Activated T-cell treated with anti-CD3 and anti-CD28 coated beads, Interleukin-2, amount 50 U/mL, for 48 hours (primary cell): Measurements from ENCODE around the gene TRIP10.
"Not testable (repeated sequence)": the region's sequence is repeated elsewhere in the genome, so short reads cannot be mapped to it uniquely, and the experiment has no call there.

Experiments
- DNase-seq, 2 experiments: peaks; one replicate each; pipeline ENCODE4 v3.0.0-alpha.2; 2020

TRIP10 gene

DNA sequence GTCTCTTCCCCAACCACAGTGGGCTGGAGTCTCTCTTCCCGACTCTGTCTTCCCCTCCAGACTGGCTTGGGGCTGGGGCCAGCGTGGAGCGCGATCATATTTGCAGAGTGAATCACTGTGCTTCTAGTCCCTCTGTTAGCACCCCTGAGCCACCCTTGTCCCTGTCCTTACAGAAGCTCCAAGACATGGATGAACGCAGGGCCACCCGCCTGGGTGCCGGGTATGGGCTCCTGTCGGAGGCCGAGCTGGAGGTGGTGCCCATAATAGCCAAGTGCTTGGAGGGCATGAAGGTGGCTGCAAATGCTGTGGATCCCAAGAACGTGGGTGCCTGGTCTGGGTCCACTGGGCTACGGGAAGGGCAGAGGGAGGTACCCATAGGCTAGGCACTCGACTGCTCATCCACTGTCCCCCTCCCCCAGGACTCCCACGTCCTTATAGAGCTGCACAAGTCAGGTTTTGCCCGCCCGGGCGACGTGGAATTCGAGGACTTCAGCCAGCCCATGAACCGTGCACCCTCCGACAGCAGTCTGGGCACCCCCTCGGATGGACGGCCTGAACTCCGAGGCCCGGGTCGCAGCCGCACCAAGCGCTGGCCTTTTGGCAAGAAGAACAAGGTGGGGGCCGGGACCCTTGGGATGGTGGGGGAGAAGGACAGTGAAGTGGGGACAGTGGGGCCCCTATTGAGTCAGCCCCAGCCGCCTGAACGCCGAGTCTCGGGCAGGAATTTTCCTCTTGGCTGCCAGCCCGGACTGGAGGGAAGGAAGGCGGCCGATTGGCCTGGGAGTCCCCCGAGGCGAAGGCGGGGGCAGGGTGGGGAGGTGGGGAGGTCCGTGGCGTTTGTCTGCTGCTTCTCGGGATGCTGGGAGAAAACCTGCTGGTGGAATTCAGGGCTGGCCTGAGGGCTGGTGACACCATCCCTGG lies 5.2 kb downstream of the TRIP10 start:
- DNase-seq: no peak

DNA sequence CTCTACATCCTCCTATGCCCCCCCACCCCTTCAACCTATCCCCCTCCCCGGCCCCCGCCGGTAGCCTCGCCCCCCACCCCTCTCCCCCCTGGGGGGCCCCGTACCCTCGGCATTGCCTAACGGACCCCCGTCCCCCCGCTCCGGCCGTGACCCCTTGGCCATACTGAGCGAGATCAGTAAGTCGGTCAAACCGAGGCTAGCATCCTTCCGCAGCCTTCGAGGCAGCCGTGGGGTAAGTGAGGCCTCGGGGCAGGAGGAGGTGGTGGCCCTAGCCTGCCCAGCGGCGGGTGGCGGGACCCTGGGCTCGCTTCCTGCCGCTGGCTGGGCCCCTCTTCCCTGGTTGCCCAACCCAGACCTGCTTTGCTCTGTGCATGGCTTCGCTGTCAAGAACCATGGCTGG lies 6.5 kb downstream of the TRIP10 start:
- no peak for DNase-seq

DNA sequence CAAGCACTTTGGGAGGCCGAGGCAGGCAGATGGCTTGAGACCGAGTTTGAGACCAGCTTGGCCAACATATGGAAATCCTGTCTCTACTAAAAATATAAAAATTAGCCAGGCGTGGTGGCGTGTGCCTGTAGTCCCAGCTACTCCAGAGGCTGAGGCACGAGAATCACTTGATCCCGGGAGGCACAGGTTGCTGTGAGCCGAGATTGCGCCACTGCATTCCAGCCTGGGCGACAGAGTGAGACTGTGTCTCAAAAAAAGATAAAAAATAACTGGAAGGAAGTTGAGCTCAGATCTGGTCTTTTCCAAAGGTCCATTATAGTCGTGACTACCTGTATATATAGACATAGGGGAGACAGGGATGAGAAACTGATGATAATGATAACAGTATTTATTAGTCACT lies 9.1 kb downstream of the TRIP10 start:
- not testable (repeated sequence) for DNase-seq

DNA sequence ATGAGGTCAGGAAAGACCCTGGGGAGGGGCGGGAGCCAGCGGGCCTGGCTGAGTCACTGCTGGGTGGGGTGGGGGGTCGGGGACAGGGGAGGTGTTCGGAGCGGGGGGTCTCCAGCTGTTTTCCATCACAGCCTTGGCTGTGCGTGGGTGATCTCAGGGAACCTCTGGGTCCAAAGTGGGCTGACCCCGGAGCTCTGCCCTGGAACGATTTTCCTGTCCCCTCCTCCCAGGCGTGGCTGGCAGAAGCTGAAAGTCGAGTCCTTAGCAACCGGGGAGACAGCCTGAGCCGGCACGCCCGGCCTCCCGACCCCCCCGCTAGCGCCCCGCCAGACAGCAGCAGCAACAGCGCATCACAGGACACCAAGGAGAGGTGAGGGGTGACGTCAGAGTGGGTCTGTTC lies 10.6 kb downstream of the TRIP10 start:
- no peak for DNase-seq

DNA sequence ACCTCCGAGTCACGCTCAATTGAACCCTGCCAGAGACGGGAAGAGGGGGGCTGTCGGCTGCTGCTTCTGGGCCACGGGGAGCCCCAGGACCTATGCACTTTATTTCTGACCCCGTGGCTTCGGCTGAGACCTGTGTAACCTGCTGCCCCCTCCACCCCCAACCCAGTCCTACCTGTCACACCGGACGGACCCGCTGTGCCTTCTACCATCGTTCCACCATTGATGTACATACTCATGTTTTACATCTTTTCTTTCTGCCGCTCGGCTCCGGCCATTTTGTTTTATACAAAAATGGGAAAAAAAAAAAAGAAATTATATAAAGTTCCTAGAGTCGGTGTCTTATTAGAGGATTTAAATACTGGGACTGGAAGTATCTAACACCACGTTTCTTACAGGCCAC lies 11.7 kb downstream of the TRIP10 start:
- DNase-seq: no peak

DNA sequence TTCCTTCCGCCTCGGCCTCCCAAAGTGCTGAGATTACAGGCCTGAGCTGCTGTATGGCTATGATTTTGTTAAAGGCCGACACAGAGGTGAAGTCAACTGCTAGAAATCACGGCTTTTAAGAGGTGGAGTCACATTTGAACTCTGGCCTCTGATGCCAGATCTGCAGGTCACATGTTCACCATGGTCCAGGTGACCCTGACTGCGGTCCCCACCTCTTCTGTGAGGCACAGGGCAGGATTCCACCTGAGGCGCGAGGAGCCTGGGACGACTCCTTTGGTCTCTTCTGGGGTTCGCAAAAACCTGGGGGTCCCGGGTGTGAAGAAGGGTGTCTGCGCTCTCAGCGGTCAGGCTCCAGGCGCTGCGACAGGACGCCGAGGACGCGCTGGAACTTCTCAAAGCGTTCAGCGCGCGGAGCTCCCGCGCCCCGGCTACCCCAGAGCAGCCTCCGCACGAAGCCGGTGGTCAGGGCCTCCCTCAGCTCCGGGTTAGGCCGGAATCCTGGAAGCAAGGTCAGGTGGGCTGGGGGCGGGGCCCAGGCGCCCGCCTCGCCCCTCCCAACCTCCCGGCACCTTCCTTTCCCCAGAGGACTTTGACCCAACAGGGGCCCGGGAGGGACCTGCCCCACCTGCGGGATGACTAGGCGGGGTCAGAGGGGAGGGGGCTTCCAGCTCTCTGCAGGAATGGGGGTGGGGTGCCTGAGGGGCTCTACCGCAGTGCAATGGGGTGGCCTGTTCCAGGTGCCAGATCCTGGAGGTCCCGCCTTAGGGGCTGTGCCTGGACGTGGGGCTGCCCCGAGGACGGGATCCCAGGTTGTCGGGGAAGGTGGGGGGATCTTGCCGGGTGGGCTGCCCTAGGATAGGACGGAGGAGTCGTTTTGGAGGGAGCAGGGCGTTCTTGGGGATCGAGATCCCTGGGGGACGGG lies 13.0 kb downstream of the TRIP10 start:
- no peak for DNase-seq

DNA sequence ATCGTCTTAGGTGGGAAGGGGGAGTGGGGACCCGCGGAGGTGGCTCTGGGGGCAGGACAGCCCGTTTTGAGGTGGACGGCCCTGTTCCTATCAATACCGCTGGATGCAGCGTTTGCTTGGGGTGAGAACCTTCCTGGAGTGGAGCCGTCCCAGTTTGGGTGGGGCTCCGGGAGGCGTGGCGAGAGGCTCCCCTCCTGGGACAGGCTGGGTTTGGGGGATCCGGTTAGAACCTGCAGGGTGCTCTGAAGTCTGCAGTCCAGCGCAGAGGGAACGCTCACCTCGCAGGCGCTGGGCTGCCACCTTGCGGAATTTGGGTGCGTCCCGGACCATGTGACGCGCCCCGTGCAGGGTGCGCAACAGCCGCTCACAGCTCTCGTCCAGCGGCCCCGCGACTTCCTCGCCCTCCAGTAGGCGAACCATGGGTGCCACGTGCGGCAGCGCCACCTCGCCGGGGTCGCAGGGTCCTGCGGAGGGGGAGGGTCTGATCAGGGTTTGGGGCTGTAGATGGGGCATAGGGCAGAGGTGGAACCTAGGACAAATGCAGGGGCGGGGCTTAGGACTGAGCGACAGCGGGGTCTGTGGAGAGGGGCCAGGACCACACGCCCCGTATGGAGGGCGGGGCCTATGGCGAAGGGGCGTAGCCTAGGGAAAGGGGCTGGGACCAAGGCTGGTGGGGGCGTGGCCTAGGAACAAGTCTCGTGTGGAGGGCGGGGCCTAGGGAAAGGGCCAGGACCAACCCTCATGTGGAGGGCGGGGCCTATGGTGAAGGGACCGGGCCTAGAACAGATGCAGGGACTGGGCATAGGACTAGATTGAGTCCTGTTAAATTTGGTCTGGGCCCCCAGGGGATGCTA lies 13.9 kb downstream of the TRIP10 start:
- DNase-seq: peak; percentile 93 to 94

DNA sequence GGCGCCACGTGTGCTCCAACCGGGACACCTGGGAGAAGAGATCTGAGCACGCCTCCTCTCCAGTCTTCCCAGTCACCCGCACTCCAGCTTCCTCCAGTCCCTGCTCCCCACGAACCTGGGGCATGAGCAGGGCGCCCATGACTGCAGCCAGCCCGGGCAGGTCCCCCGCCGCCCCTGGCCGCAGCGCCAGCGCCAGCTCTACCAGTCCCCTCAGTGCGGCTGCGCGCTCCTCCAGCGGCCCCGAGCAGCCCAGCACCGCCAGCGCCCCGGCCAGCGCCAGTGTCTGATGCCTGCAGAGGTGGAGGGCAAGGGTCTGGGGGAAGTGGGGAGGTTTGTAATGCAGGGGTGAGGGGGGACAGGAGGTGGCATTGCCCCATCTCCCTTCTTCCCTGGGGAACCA lies 14.7 kb downstream of the TRIP10 start:
- no peak for DNase-seq

DNA sequence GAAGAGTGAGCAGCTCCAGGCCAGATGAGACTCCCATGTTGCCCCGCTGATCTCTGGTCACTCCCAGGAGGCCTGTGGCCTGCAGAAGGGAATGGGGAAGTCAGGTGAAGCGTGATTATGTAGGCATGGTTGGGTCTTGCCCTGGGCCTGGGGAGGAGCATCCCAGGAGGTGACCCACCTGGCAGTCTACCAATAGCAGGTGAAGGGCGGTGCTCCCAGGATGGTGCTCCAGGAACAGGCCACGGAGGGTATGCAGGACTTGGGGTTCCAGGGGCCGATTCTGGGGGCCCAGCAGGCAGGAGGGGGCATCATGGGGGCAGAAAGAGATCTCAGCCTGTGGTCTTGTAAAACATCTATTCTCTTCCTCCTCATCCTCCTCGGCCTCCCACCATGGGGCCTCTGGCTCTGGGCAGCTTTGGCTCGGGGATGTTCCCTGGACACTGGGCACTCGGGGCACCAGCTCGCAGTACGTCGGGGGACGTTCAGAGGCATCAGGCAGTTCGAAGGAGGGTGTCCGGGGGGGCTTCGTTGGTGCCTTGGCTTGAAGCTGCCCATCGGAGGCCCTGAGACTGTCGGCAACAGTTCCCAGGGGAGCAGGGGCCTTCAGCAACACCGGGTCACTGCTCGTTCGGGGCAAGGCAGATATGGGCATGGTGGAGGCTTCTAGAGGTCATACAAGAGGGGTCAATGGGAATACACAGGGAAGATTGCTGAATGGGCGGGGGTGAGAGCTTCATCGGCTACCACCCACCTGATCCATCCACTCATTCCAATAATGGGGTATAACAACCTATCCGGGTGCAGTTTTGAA lies 15.4 kb downstream of the TRIP10 start:
- DNase-seq: no peak

DNA sequence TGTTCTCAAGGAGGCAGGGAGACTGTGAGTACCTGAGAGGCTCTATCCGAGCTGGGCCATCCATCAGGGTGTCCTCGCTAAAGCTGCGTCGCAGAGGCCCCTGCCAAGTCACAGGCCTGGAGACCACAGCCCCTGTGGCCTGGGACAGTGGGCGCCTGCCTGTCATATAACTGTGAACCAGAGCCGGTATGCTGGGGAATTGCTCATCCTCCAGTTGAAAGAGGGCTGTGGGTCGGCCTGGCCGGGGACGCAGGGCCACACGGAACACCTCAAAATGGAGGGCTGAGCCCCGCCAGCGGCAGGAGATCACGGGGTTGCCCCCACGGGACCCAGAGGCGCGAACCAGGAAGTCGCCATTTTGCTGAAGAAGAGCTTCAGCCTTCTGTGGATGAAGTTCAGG lies 21.1 kb downstream of the TRIP10 start:
- no peak for DNase-seq

DNA sequence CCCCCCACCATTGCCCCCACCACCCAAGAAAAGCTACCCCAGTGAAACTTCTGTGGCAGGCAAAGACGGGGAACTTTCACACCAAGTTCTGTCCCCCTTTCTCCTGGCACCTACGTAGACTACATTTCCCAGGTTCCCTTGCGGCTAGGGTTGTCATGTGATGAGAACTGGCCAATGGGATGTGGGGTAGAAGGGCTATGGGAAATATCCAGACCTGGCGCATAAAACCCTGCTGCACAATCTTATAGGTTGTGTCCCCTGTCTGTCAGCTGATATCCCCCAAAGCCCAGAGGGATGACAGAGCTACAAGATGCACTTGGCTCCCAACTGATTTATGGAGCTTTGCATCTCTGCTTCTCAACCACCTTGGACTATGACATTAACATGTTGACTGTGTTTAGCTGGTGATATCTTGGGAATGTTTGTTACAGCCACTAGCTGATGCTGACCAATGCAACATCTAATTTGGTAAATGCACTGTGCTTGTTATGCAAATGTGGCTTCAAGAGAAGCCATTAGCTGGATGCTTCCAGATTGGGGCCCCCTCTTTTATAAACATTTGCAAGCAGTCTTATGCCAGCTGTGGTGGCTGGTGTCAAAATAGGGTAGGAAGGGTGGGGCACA lies 21.7 kb downstream of the TRIP10 start:
- peak in 1 of 2 experiments; percentile 57 for DNase-seq

DNA sequence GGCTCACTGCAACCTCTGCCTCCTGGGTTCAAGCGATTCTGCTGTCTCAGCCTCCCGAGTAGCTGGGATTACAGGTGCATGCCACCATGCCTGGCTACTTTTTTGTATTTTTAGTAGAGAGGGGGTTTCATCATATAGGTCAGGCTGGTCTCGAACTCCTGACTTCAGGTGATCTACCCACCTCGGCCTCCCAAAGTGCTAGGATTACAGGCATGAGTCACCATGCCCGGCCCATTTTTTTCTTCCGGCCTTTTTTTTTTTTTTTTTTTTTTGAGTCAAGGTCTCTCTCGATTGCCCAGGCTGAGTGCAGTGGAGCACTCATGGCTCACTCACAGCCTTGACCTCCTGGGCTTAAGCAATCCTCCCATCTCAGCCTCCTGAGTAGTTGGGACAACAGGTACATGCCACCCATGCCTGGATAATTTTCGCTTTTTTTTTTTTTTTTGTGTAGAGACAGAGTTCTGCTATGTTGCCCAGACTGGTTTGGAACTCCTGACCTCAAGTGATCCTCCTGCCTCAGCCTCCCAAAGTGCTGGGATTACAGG lies 22.8 kb downstream of the TRIP10 start:
- DNase-seq: not testable (repeated sequence)

DNA sequence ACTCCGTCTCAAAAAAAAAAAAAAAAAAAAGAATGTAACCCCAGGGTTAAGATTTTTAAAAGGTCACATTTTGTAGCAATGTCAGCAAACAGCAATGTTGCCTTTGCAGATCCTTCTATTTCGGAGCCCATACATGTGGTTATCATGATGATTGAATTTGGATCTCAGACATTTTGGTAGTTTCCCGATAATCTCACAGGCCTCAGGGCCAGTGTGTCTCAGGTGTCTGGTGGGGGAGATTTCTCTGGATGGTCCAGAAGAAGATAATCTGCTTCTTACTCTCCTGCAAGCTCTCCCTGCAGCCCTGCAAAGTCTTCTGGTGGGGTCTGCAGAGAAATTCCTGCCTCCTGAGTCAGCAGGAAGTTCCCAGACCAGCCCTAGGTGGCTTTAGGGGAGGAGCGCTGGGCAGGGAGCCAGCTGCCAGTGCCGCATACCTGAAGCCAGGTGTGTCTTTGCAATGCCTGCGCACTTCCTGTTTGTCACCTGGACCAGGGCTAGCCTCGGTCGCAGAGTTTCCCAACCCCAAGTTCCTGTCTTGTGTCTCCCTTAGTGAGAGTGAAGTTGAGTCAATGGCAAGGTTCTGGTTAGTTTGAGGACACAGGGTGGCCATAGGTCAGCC lies 26.4 kb downstream of the TRIP10 start:
- no peak for DNase-seq

DNA sequence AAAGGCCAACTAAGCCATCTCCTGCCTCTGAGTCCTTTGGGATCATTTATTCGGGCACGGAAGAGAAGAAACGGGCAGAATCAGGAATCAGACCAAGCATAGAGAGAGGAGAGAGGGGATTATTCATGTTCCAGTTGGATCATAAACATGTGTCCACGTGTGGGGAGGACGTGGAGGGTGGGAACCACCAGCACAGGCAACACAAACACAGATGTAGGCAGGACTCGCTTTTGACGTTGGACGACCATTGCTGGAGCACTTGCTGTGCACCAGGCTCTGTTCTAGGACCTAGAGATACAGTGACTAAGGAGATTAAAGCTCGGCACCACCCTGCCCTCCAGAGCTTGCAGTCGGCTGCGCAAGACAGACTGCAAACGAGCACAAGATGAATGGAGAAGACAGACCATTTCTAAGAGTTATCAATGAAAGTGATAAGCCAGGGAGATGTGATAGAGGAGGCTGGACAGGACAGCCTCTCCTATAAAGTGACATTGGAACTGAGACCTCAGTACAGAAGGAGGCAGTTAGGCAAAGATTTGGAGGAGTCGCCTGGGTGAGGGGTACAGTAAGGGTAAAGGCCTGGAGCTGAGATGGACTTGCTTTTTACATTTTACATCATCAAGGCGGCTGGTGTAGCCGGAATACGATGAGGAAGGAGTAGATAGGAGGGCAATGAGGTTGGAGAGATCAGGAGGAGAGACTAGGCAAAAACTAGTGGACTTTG lies 27.0 kb downstream of the TRIP10 start:
- DNase-seq: peak in 1 of 2 experiments; percentile 42

DNA sequence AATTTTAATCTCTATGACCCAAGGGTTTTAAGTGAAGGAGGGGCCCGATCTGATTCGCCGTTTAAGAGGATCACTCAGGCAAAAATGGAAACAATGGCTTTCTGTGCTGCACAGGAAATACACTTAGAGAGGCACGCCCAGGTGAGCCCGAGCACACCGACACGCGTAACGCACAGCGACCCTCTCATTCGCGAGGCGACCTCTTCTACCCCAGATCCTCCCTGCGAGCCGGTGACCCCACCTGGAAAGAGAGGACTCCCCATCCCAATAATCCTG lies 27.5 kb downstream of the TRIP10 start:
- no peak for DNase-seq

DNA sequence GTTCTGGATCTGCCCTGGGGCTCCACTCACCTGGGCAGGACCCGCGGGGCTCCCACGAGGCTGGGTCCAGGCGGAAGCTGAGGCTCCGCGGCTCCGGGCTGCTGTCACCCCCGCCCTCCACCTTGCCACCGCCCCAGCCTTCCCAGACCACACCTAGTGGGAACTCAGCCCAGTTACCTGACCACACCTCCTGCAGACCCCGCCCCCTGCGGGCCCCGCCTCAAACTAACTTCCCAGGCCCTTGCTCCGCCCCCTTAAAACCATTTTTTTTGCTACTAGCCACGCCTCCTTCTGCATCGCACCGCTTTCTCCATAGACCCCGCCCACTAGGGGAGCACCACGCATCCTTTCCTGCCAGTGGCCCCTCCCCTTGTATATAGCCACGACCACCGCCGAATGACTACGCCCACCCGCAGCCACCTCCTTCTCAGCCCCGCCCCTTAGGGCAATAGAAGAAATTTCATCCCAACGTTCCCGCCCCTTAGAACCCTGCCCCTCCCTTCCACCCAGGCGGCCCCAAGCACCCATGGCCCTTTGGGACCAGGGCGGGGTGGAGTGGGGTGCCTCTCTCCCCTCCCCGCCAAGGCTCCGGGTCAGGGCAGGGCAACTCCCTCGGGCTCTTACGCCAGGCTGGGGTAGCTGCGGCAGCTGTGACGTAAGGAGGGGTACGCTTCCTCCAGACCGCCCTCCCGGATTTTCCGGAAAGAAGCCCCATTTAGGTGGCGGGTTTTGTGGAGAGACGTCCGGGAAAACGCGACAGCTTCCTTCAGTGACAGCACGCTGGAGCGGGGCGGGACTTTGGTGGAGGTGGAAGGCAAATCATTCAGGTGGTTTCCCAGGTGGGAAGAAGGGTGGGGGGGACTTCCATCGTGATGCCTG lies 28.1 kb downstream of the TRIP10 start, which contains the start of gene SH2D3A:
Gene SH2D3A (minus strand): TSS at position 79 of the 879 bp plus-strand sequence. CDS start 3,687 bp downstream, outside the sequence.
- DNase-seq: peak; percentile 96

DNA sequence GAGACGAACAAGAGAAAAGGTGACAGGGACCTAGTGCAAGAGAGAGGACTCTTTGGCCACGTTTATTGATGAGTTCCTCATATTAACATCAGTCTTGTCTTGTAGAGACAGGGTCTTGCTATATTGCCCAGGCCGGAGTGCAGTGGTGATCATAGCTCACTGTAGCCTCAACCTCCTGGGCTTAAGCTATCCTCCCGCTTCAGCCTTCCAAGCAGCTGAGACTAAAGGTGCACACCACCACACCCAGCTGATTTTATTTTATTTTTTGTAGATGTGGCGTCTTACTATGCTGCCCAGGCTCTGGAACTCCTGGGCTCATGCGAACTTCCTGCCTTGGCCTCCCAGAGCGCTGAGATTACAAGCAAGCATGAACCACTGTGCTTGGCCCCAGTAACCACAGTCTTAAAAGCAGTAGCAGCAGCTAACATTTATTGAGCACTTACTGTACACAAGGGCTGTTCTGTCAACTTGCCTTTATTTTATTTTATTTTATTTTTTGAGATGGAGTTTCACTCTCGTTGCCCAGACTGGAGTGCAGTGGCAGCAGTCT lies 28.8 kb downstream of the TRIP10 start:
- DNase-seq: no peak

DNA sequence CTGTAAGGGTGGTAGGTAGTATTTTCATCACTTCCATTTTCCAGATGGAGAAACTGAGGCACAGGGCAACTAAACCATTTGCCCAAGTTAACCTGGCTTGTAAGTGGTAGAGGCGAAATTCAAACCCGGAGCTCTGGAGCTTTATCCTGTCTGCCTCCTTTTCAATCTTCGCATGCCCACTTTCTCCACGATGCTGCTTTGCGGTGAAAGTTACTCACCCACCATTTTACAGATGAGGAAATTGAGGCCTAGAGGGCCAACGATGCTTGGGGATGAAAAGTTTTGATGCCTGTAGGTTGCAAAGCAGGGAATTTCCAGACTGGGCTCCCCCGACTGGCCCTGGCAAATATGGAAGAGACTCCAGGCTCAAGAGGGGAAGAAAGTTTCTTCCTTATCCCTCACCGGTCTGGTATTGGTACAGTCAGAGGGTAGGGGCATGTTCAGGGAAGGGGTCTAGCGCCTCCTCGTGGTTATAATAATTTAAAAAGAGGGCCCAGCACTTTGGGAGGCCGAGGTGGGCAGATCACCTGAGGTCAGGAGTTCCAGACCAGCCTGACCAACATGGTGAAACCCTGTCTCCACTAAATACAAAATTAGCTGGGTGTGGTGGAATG lies 29.6 kb downstream of the TRIP10 start:
- peak in 1 of 2 experiments; percentile 37 for DNase-seq
